GM19025 (cell line): ENCODE measurements around the gene TUBA4A.

ENCODE experiments used
- ATAC-seq: cut with Tn5 transposase; IDR thresholded peaks from one replicate; pipeline ENCODE4 v1.9.1; 2021; ENCODE audit warnings: mild to moderate bottlenecking, low read depth, moderate library complexity; ENCODE audit not compliant: unreplicated experiment

Gene TUBA4A

DNA sequence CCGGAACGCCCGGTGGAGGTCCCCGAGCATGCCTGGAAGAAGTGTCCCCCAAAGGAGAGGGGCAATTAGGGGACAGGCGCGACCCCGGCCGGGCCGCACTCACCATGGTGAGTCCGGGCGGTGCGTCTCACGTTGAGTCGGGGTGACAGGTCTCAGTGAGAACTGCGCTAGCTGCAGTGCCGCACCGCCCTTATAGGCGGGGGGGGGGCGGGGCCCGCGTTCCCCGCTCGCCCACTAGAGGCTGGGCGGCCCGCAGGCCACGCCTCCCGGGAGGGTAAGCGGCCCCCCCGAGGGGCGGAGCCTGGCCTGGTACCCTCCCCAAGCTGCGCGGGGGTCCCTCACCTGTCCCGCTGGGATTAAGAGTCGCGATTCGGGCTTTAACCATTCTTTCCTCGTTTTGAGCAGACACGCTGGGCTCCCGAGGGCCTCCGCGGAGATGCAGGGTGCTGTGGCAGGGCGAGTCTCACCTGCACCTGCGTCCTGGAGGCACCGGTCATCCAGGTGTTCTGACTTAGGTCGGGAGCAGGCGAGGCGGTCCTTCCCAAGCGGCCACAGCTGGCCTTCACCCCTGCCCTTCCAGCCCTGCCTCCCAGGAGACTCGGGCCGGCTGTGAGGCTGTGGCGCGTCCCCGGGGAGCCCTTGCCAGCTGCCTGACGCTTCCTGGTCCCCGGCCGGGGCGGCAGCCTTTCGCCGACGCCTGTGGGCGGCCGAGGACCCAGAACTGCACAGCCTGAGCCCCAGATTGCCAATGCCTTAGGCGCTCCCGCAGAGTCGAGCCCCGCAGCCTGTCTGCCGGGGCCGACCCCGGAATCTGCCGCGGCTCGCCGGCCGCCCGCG is at the start of gene TUBA4A:
Gene TUBA4A, minus strand, starts transcription at position 166 of the 837 bp plus-strand sequence. Its CDS starts 60 bp downstream, at position 106.
- peak; percentile 46 for ATAC-seq

- ATAC-seq, result no peak
Observed at GRCh38 chr2:219302412-219302968, 48.8 kb upstream of the TUBA4A start.

DNA sequence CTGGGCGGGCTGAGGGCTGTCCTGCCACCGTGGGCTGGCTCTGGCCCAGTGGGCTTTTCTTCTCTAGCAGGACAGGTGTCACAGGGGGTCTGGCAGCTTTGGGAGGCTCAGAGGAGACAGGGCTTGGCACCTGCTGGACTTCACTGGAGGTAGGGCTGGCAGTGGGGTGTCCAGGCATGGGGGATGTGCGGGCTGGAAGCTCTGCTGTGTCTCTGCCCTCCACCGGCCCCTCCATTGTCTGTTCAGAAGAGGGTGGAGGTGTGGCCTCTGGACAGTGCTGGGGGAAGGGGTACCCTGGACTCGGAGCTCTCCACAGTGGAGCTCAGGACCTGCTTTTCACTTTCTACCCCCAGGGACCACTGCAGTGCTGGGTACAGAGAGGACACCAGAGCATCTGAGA is 46.3 kb upstream of the TUBA4A start:
- no peak for ATAC-seq

DNA sequence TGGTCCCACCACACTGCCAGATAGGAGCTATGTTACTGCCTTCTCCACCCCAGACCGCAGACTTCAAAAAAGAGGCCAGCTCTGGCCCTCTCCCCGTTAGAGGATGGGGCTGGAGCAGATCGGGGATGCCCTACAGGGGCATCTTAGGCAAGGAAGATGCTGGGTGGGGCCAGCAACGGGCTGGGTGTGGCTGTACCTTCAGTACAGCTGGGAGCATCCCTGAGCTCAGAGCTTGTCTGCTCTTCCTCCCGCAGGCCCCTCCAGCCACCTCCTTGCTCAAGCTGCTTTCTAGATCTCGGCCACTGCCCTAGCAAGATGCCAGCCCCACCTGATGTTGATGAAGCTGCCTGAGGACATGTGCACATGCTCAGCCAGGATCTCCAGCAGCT is 45.6 kb upstream of the TUBA4A start:
- no peak for ATAC-seq

DNA sequence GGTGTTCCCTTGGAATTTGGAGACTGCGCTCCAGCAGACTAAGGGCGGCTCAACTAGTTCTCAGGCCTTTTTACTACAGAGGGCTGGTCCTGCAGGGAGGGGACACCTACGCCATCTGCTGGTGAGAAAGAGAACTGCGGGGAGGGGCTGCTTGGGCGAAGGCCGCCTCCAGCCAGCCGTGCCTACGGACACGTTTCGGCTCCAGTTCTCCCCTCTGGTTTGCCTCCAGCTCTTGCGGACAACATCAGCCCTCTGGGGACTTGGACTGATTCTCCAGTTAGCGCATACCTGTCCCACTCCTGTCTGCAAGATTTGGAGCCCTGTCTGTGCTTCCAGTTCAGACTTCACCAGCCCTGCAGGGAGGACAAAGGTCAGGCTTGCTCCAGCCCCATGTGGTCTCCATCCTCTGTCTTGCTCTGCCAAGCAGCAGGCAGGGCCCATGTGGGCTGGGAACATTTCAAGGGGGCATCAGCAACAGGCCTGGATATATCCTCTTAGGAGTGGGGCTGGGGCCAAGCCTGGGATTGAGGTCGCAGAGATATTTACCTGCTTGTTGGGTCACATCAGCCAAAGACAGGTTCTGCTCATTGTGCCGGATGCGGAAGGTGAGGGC is 45.1 kb upstream of the TUBA4A start:
- ATAC-seq, result no peak

DNA sequence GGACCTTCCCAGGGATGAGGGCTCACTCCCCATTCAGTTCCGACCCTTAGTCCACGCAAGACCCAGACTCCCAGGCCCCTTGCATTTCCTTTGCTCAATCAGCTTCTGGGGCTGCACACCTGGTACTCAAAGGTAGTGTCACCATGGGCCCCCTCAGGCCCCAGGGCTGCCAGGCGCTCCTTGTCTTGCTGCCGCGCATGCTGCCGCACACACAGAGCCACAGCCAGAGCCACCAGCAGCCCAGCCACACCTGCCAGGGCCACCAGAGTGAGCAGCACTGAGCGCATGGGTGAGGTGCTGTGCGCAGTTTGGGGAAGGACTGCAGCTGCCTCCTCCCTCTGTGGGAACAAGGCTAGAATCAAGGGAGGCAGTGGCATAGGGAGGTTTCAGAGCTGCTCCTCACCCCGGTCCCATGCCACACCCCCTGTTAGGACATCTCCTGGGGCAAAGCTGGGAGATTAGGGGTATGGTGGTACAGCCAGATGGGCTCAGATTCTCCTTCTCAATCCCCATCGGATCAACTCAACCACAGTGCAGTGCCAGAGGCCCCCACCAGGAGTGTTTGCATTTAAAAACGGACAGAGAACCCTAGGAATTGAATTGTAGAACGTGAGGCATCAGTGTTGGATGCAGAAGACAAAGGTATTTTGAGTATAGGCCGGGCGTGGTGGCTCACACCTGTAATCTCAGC is 44.2 kb upstream of the TUBA4A start:
- ATAC-seq, result no peak

- no peak for ATAC-seq
Observed at GRCh38 chr2:219296631-219297391, 43.1 kb upstream of the TUBA4A start.

DNA sequence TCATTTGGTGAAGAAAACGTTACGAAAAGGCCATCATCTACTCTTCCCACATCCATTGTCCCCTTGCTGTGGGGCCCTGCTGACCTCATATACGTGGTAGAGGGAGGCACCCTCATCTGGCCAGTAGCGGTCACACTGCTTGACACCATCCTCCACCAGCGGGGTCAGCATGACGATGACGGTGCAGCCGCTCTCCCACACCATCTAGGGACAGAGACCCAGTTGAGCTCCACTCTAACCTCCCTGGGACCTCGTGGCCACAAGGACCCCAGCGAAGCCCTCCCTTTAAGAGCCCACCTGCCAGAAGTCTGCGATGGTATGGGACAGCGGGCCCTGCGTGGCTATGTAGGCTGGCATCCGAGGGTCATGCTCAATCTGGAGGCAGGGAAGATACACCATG is 42.4 kb upstream of the TUBA4A start:
- no peak for ATAC-seq

GRCh38 chr2:219294356-219295351 is 40.9 kb upstream of the TUBA4A start:
- peak; percentile 85 for ATAC-seq

GRCh38 chr2:219293736-219294231 is 40.1 kb upstream of the TUBA4A start:
- ATAC-seq, result no peak

DNA sequence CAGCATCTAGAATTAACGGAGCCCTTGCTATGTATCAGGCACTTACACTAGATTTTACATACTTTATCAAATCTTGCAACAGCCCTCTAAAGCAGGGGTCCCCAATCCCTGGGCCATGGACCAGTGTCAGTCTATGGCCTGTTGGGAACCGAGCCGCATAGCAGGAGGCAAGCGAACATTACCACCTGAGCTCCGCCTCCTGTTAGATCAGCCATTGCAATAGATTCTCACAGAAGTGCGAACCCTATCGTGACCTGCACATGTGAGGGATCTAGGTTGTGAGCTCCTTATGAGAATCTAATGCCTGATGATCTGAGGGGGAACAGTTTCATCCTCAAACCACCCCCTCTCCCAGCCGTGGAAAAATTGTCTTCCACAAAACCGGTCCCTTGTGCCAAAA is 38.9 kb upstream of the TUBA4A start:
- no peak for ATAC-seq

DNA sequence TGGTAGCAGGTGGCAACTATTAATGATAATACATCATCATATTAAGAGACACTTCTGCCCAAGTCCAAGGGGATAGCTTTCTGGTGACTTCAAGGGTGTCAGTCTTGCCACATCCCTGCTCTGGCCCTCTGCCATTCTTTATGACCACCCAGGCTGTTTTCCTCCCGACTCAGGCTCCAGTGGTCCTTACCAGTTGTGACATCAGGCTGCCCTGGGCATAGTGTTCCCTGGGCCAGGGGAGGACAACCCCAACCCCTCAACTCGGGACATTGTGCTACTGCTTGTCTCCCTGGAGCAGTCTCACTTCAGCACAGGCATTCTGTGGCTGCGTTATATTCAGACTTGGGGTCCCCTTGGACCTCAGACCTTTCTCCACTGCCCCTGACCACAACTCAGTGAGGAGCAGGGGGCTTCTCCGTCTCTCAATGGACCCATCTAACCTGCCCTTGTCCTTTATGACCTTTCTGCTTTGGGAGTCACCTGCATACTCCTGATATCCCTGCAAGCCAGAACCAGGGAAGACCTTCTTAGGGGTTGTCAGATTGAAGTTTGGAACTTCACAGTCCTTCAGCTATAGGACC is 38.3 kb upstream of the TUBA4A start:
- ATAC-seq, result no peak

DNA sequence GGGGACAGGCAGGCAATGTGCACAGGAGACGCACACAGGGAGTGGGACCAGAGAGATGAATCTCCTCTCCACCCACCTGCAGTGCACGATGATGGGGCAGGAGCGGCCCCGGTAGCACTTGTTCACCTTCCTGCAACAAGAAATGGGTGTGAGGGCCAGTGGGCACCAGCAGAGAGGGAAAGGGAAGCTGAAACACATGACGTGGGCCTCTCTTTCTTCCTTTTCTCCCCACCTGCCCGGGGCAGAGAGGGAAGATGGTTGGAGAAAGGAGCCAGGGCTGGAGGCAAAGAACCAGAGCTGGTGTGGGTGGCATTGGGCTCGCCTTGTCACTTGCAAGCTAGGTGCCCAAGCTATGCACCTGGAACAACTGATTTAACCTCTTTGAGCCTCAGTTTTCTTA is 37.7 kb upstream of the TUBA4A start:
- no peak for ATAC-seq

GRCh38 chr2:219290381-219291171 is 36.9 kb upstream of the TUBA4A start:
- ATAC-seq, result no peak

DNA sequence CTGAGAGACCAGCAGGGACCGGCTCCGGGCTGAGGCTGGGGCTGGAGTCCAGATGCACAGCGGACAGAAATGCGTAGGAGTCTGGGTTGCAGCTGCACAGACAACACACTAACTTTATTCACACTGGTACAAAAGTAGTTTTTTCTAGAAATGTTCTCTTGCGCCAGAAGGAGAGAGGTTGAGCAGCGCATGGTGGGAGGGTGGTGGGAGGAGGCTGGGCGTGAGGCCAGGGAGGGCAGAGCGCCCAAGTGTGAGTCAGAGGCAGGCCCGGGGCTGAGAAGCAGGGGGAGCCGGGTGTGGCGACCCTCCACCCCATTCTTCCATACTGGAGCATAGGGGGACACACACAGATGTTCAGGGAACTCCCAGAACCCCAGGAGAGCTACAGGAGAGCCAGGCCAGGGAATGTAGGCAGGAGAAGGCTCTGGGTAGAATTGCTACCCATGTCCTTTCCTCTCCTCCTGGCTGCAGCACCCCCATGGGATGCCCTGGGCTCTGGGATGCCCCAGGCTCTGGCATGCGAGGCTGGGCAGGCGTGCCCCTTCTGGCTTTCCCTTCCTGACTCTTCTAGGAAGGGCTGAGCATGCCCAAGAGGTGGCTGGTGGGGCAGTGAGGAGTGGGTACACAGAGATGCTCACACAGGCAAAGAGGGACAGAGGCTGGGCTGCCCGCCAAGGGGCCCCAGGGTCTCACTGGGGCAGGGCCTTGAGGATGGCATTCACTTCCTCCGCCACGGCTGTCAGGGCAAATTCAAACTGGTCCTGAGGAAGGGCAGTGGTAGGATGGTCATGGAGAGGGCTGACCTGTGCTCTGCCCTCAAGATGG is 36.0 kb upstream of the TUBA4A start:
- no peak for ATAC-seq

DNA sequence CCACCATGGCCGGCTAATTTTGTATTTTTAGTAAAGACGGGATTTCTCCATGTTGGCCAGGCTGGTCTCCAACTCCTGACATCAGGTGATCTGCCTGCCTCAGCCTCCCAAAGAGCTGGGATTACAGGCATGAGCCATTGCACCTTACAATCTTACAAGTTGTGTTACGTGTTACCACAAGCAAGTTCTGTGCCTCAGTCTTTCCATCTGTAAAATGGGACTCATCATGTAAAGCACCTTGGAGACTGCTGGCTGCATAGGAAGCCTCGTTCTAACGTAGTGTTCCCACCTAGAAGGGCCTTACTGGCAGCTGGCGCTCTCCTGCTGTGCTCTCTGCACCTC is 35.4 kb upstream of the TUBA4A start:
- ATAC-seq, result no peak

GRCh38 chr2:219287580-219288265 is 34.0 kb upstream of the TUBA4A start:
- ATAC-seq, result no peak
